MM.1S (cell line): Measurements from ENCODE around the gene RPGR.

Source experiments
- EZH2 ChIP-seq: fragments of 300-600 bp; sonication (generic); optimal IDR thresholded peaks from 2 replicates; pipeline ENCODE3; 2017; ENCODE audit warnings: low read depth, mild to moderate bottlenecking, antibody characterized with exemption, low read length, mixed read lengths
- EZH2phosphoT487 ChIP-seq: fragments of 300-600 bp; sonication (generic); IDR thresholded peaks from 2 replicates; pipeline ENCODE4 v1.6.1; 2018; ENCODE audit warnings: antibody characterized with exemption, low read length
- TF ChIP-seq, protein P1 (sequence below): fragments of 300-600 bp; sonication (generic); IDR thresholded peaks from 2 replicates; pipeline ENCODE4 v1.5.1; 2016; ENCODE audit warnings: antibody characterized with exemption, low read length, mixed read lengths

DNA sequence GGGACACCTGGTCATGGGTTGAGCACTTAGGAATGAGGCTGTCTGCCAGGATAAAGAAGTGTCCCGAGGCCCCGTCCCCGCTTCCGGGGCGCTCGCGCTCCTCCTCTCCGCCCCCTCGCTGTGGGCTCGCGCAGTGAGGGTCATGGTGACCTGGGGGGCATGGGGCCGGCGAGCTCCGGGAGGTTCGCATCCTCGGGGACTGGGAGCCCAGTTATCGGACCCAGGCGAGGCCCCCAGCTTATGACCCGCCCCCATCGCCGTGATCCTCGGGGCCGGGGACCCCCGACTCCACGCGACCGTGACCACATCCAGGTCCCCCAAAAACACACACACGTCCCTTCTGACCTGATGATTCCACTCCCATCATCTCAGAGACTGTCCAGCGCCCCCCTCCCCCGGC lies 71.3 kb downstream of the RPGR start:
- TF ChIP-seq EZH2phosphoT487 (no peak), EZH2 (no peak)
- TF ChIP-seq, protein P1, sequence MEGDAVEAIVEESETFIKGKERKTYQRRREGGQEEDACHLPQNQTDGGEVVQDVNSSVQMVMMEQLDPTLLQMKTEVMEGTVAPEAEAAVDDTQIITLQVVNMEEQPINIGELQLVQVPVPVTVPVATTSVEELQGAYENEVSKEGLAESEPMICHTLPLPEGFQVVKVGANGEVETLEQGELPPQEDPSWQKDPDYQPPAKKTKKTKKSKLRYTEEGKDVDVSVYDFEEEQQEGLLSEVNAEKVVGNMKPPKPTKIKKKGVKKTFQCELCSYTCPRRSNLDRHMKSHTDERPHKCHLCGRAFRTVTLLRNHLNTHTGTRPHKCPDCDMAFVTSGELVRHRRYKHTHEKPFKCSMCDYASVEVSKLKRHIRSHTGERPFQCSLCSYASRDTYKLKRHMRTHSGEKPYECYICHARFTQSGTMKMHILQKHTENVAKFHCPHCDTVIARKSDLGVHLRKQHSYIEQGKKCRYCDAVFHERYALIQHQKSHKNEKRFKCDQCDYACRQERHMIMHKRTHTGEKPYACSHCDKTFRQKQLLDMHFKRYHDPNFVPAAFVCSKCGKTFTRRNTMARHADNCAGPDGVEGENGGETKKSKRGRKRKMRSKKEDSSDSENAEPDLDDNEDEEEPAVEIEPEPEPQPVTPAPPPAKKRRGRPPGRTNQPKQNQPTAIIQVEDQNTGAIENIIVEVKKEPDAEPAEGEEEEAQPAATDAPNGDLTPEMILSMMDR, result no peak
